HG03457 (cell line): ENCODE results near the gene GAL.
"Not testable (repeated sequence)": the region's sequence is repeated elsewhere in the genome, so short reads cannot be mapped to it uniquely, and the experiment has no call there.

Experiments used
- ATAC-seq: cut with Tn5 transposase; IDR thresholded peaks from one replicate; pipeline ENCODE4 v1.9.1; 2021; ENCODE audit warnings: moderate number of reproducible peaks; ENCODE audit not compliant: unreplicated experiment

Gene GAL, protein sequence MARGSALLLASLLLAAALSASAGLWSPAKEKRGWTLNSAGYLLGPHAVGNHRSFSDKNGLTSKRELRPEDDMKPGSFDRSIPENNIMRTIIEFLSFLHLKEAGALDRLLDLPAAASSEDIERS

DNA sequence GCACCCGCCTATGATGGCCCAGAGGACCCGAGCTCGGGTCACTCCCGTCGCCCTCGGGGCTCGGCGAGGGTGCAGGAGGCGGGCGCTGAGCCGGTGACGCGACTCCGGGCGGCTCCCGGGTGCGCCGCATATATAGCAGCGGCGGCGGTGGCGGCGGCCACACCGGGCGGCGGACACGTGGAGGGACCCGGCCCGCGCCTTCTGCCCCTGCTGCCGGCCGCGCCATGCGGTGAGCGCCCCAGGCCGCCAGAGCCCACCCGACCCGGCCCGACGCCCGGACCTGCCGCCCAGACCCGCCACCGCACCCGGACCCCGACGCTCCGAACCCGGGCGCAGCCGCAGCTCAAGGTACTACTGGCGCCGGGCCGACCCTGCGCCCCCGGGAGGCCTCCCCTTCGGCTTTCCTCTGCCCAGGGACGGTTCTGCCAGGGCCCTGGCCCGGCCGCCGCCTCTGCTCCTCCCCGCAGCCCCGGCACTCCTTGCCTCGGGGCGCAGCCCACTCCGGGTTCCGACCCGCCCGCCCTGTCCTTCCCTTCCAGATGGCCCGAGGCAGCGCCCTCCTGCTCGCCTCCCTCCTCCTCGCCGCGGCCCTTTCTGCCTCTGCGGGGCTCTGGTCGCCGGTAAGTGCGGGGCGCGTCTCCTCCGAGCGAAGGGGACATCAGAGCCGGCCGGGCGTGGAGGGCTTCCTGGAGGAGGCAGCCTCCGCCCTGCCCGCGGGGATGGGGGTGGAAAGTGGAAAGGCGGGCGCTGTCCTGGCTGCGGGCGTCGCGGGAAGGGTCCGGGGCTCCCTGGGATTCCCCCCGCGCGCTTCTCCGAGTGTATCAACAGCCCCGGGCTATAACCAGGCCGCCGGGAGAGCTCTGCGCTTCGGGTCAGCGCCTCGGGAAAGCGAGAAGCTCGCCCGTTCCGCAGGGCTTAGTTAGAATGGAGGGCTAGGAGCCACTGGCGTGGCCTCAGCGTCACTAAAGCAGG lies at the start of gene GAL:
Gene GAL, plus strand, starts transcription at position 160 of the 972 bp plus-strand sequence. Its CDS starts 380 bp downstream, at position 540.
- ATAC-seq = no peak

DNA sequence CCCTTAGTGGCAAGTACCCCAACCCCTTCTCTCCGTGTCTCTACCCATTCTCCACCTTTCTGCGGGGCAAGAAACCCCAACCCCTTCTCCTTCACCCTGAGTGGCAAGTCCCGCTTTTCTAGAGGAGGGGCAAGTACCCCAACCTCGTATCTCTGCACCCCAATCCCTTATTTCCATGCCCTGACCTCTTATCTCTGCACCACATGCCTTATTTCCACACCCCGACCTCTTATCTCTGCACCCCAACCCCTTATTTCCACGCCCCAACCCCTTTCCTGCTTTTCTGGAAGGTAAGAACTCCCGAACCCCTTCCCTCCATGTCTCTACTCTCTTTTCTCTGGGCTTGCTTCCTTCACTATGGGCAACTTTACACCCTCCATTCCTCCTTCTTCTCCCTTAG lies 49.7 kb upstream of the GAL start:
- not testable (repeated sequence) for ATAC-seq

DNA sequence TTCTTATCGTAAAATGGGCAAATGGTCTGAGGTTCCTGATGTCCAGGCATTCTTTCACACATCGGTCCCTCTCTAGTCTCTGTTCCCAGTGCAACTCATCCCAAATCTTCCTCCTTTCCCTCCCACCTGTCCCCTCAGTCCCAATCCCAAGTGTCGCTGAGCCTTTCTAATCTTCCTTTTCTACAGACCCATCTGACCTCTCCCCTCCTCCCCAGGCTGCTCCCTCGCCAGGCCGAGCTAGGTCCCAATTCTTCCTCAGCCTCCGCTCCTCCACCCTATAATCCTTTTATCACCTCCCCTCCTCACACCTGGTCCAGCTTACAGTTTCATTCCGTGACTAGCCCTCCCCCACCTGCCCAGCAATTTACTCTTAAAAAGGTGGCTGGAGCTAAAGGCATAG lies 49.2 kb upstream of the GAL start:
- not testable (repeated sequence) for ATAC-seq

DNA sequence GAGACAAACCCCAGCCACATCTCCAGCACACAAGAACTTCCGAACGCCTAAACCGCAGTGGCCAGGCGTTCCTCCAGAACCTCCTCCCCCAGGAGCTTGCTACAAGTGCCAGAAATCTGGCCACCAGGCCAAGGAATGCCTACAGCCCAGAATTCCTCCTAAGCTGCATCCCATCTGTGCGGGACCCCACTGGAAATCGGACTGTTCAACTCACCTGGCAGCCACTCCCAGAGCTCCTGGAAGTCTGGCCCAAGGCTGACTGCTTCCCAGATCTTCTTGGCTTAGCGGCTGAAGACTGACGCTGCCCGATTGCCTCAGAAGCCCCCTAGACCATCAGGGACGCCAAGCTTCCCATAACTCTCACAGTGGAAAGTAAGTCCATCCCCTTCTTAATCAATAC lies 48.5 kb upstream of the GAL start:
- ATAC-seq = not testable (repeated sequence)

DNA sequence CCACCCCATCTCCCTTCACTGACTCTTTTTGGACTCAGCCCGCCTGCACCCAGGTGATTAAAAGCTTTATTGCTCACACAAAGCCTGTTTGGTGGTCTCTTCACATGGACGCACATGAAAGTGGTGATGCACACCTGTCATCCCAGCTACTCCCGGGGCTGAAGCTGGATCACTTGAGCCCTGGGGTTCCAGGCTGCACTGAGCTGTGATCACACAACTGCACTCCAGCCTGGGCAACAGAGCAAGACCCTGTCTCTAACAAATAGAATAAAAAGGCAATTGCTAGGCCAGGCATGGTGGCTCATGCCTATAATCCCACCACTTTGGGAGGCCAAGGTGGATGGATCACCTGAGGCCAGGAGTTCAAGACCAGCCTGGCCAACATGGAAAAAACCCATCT lies 45.0 kb upstream of the GAL start:
- ATAC-seq = not testable (repeated sequence)

DNA sequence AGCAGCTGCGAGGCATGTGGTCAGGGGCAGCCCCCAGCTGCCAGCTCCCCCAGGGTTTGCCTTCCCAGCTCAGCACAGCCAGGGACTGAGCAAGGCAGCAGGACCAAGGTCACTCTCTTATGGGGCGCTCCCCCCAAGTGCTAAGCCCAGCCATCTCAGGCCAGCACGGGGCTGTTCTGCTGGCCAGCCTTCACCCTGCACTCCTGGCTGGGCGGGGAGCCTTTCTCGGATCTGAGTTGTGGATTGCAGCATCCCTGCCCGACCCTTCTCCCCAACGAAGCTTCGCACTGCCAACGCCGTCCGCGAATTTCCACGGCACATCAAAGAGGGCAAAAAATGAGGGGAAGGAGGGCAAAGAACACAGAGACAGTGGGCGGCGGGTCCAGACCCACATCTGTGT lies 42.5 kb upstream of the GAL start:
- no peak for ATAC-seq

DNA sequence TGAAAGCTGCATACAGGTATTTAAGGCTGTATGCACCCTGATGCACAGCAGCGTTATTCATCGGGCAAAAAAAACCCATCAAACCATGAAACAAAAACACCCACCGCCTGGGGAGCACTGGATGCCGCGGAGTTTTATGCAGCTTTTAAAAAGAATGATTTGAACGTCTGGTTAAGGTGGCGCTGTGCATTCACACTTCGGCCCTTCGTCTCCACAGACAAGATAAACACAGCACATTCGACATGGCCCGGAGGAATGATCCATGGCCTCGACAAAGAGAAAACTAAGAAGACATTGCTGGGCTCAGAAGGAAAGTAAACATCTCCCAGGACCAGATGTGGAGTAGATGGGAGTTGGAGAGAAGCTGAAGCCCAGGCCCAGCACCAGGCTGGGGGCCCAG lies 40.8 kb upstream of the GAL start:
- no peak for ATAC-seq

DNA sequence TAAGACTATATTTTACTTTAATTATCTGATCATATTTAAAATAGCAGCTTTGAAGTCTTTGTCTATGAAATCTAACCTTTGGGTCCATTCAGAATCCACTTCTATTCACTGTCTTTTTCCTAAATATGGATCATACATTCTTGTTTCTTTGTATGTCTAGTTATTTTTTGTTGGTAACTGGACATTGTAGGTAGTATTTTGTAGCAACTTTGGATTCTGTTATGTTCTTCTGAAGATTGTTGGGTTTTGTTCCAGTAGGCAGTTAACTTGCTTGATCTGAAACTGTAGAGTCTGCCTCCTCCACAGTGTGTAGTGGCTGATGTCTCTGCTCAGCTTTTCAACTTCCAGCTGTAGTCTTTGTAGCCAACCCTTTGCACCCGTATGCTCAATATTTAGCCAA lies 37.5 kb upstream of the GAL start:
- no peak for ATAC-seq

DNA sequence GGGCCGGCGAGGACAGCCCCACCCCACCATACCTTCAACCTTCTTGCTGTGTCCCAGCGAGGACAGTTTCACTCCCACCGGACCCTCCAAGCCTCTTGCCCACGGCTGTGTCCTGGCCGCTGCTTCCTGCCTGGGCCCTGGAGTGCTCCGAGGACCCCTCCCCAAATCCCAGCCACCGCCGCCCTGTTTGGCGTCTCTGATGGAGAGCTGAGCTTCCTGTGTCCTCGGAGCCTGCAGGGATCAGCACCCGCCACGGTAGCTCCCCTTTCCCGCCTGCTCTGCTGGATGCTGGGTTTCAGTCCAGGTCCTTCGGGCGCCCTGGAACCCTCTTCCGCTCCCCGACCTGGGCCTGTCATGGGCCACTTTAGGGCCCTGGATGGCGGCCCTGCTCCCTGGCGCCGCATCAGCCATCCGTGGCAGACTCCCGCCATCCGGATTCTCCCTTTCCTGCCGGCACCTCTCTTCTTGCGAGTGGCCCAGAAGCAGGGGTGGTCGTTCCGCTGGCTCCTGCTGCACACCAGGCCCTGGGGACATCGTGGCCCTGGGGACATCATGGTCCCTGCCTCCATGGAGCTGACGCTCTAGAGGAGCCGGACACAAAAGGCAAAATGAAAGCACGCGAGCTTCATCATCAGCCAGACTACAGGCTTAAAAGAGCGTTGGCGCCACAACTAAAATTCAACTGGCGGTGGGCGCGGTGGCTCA lies 34.3 kb upstream of the GAL start:
- ATAC-seq = no peak

DNA sequence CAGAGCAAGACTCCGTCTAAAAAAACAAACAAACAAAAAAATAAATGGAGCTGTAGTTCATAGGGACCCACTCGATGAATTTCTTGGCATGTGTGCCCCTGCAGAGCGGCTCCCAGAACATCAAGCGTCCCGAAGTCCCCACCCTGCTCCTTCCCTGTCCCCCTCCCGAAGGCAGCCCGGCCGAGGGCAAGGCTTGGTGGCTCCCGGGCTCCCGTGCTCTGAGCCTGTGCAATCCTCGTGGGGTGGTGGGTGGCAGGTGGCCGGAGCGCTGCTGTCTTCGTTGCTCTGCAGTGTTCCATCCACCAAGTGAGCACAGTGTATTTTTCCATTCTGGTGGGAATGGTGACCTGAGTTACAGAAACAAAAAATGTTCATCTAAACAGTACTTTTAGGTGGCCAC lies 33.5 kb upstream of the GAL start:
- ATAC-seq = no peak

DNA sequence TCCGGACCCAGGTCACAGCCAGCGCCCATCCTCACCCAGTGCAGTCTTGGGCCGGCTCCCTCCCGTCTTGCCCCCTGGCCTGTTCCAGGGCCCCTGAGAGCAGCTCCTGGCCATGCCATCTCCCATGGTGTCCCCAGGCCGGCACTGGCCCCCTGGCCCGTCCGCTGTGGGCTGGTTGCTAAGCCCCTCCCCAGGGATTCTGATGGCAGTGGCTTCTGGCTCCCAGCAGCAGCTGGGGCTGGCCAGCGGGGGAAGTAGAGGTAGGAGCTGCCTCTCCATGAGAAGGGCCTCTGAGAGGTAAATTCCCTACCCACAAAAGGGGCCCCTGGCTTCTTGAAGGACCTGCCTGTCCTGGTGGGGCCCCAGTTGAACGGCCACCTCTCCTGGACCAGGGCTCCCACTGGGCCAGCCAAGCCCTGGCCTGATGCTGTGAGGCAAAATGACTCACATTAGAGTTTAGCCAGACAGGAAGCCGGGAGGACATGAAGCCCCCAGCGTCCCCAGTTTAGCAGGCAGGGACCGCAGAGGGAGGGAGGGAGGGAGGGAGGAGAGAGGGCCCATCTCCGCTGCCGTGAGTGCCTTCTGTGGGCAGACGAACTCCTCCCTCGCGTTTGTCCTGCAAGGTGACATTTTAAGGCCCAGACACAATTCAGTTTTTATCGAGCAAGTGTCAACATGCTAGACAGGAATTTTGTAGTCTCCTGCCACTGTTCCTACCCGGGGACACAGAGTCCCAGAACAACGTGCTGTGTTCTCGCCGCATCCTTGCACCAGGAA lies 32.9 kb upstream of the GAL start:
- no peak for ATAC-seq

DNA sequence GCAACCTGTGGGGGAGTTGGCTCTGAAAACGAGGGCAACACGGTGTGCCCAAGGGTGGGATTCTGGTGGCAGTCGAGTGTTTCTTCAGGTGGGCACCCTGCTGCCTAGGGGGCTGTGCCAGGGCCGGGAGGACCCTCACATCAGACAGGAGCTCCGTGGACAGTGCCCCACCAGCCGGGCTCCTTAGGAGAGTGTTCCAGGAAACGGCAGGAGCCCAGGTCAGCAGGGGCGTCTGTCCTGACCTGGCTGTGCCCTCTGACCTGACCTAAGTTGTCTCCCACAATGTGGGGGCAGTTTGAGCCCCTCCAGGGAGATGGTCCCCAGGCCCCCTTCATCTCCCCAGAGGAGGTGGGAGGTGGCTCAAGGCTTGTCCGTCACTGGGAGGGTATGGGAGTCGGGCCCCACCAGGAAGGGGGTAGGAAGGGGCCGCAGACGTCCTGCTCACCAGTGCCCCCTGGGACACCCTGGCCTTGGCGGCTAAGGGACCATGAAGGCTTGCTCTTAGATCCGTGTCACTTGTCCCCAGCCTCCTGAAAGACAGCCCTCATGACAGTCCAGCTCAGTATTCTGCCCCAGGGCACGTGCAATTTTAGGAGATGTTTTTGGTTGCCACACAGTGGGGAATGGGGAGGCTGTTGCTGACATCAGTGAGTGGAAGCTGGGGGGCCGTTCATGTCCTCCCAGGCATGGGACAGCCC lies 32.2 kb upstream of the GAL start:
- no peak for ATAC-seq

DNA sequence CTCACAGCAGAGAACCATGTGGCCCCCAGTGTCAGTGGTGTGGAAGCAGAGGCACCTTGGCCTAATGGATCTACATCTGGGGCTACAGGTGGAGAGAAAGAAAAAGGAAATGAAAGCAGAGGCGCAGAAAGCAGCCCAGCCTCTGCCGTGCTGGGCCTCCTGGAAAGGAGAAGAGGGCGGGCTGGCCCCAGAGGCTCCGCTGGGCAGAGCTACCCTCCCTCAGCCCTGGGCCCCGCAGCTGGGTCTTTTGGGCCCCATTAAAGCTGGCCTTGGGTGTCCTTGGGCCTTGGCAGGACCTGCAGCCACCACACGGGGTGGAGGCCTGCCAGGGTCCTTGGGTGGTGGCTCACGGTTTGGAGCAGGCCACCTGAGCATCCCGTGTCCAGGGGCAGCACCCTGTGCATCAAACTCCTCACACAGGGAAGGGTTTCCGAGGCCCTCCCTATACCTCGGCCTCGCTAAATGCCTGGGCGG lies 31.6 kb upstream of the GAL start:
- ATAC-seq = no peak

DNA sequence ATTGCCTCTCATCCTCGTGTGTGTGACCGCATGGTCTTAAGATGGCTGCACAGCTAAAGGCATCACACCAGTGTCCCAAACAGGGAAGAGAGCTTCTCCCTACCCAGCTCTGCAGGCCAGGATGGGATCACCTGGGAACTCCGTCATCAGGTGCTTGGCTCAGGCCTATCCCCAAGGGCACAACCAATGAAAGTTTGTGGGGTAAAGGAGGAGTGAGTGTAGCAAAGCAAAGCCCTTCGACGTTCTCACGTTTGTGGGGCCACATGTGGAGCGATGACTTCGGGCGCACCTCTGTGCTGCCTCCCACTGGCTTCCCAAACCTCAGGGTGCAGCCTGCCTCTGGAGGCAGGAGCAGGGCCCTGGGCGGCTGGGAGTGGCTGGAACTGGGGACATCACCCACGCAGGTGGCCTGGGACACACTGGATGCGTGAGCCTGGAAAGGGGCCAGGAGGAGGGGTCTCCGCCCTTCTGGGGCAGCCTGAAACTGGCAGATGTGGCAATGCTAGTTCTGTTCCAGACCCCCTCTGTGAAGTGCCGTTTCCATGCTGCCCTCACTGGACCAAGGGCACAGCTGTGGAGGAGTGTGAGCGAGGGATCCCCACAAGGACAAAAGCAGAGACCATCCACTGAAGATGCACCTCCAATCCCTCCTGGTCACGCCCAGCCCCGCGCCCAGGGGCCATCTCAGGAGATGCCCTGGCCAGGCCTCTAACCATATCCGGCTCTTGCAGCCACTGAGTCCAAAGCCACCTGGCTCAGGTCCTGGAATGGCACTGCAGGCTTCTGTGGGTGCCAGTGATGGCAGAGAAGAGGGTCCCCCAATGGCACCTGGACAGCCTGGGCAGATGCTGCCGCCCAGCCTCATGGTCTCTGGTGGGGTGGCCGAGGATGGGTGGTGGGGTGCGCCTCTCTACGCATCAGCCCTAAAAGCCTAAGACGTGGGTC lies 30.6 kb upstream of the GAL start:
- ATAC-seq = no peak

DNA sequence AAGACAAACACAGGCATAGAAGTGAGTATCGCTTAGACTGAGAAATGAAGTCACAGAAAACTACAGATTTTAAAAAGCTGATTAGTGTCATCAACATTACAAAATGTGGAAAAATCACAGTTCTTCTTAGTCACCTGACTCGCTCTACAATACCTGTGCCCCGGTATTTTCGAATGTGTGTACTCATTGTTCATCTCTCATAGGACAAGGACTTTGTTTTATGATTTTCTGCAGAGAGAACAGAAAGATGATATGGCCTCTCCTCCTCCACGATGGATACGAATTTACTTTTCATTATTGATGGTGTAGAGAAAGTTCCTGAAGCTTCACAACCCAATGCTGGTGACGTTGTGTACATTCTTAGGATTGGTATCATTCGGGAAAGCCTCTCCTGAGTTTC lies 29.4 kb upstream of the GAL start:
- ATAC-seq = no peak

DNA sequence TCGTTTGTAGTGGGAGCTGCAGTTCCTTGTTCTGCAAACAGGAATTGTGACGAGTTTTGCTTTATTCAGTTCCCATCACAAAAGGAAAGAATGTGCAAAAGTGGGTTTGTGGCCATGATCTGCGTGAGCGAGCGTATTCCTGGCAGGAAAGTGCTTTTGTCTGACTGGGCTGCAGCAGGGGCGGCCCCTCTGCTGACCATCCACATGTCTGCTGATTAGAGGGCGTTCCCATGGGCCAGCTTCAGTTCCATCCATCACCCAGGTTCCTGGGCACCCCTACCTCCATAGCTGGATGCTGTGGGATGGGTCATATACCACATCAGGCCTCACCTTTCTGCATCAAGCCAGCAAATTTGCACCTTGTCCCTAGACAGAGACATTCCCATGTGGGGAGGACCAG lies 28.9 kb upstream of the GAL start:
- ATAC-seq = no peak

DNA sequence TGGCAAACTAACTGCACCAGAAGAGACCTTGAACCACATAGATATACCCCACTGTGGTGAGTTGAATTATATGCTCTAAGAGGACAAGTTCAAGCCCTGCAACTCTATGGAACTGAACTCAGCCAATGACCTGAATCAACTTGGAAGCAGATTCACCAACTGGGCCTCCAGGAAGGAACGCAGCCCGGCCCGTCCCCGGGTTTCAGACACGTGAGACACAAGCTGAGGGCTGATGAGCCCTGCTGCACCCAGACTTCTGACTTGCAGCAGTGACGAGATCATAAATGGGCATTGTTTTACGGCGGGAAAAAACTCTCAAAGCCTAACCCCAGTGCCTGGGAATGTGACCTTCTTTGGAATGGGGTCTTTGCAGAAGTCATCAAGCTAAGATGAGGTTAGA lies 28.5 kb upstream of the GAL start:
- ATAC-seq = no peak

DNA sequence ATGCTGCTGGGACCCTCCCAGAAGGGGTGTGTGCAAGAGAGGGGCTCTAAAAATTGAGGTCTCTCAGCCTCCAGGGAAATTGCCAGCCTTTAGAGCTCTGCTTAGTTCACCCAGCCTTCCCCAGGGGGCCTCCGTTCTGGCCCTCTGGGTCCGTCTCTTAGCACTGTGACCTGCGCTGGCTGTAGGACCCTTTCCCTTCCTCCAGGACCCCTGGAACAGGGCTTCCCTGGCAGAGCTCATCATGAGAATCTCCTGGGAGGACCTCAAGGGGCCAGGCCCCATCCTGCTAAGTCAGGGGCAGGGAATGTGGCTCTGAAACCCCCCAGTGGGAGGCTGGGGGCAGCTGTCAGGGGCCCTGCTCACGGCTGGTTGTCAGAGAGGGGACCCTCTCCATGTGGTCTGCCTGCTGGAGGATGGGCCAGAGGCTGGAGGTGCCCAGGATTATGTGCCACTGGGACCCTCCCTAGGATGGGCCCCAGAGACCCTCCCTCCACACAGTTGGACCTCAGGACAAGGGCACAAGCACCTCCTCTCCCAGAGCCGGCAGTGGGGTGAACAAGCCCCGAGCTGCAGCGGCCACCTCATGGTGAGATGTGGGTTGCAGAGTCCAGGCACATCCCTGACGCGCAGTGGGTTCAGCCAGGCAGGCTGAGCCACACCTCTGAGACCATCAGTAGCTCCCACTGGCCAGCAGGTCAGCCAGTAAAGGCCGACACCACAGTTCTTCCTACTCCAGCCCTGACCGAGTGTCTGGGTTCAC lies 27.1 kb upstream of the GAL start:
- no peak for ATAC-seq

DNA sequence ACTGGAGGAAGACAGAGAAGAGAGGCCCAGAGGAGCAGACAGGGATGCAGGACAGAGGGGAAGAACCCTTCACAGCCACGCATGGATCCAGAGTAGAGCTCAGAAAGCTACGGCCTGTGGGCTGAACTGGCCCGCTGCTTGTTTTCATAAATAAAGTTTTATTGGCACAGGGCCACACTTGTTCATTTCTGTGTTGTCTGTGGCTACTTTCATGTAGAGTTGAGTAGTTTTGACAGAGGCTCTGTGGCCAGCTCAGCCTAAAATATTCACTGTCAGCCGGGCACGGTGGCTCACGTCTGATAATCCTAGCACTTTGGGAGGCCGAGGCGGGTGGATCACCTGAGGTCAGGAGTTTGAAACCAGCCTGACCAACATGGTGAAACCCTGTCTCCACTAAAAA lies 26.2 kb upstream of the GAL start:
- no peak for ATAC-seq
